NCI-H1436 (cell line): Measurements from ENCODE around the gene CELF6.
"Not testable (repeated sequence)": the region's sequence is repeated elsewhere in the genome, so short reads cannot be mapped to it uniquely, and the experiment has no call there.

ENCODE experiments used
- DNase-seq: peaks from one replicate; lab custom pipeline; 2025; lab: John Stamatoyannopoulos, UW

The CELF6 gene

DNA sequence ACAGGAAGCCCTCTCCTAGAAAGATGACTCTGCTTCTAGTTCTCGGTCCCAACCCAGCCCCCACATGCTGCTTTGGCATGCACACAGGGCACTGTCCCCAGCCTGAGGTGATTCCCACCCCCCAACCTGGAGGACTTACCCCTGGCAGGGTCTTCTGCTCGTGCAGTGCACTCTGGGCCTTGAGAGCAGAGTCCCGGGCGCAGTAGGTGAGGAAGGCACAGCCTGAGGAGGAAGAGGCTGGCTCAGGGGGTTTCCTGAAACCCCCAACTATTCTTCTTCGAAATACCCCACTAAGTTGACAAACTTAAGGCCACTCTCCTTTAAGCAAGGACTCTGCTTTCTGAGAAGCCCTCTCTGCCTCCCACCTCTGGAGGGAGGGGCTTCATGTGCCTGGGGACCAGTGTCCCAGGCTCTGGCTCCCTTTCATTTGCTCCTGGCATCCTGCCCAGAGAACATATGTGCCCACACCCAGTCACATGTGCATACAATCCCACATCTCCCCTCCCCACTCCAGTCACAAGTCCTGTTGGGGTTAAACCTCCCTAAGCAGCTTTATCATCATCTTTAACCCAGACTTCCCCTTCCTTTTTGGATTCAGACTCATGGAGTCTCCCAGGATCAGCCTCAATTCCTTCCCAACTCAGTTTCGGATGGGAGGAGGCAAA lies 4.1 kb downstream of the CELF6 start:
- DNase-seq = peak; percentile 80

GRCh38 chr15:72313881-72314280 lies 6.1 kb downstream of the CELF6 start:
- DNase-seq = no peak

DNA sequence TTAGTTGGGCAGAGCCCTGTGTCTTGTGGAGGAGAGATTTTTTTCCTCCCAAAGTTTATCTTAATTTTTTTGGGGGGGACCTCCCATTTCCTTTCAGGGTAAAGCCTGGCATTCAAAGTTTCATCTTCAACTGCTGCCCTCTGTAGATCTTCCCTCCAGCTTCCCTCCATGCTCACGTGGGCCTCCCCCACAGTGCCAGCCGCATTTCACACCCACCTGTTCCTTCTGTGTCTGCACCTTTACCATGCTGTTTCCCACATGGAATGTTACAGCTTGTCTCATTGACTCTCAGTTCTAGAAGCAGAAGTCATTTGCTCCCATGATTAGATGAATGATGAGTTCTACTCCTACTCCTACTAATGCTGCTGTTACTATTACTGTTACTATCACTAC lies 6.5 kb downstream of the CELF6 start:
- no peak for DNase-seq

DNA sequence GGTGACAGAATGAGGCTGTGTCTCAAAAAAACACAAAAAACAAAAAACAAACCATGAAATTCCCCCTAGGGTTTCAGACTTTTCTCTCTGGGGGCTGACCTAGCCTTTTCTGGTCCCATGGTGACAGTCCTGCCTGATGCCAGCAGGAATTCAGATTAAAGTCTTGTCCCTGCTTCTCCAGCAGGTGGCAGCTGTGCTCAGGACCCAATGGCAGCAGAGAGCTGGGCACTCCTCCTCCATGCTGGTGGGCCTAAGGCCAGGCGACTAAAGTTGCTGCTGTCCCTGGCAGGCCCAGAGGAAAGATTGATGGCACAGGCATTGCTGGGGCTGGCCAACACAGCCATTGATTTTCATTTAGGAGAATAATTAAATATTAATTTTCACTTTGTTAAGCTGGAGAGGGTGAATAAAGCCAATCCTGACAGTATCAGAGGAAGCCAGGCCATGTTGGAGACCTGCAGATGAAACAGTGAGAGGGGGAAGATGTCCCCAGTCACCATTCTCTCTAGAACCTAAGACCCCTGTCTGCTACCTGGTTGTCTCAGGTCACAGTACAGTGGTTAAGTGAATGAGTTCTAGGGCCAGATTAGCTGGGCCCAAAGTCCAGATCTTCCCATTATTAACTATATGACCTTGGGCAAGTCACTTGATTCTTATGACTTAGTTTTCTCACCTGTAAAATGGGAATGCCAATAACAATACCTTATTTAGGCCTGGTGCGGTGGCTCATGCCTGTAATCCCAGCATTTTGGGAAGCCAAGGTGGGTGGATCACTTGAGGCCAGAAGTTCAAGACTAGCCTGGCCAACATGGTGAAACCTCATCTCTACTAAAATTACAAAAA lies 7.1 kb downstream of the CELF6 start:
- peak; percentile 50 for DNase-seq

- no peak for DNase-seq
These were observed 12.9 kb downstream of the CELF6 start for GRCh38 chr15:72307026-72307425.

DNA sequence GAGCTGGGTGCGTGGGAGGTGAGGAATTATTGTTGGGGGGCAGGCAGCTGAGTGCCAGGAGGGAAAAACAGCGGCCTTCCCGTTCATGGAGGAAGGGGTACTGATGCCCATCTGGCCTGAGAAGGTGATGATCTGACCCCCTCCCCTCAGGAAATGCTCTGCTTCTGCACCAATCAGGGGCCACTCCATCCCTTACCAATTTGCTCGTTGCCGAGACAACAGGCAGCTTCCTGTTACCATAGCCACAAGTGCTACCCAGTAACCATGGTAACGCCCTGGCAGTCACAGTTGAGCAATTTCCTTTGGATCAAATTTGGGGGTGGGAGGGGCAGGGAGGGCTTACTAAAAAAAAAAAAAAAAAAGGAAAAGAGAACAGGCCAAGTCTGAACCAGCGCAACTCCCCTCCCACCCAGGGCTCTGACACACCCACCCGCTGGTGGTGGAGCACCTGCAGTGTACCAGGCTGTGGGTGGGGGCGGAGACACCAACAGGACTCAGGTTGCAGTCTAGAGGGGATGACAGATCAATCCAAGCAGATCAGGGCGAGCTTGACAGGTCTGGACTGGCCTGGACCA lies 13.7 kb downstream of the CELF6 start:
- peak; percentile 74 for DNase-seq

DNA sequence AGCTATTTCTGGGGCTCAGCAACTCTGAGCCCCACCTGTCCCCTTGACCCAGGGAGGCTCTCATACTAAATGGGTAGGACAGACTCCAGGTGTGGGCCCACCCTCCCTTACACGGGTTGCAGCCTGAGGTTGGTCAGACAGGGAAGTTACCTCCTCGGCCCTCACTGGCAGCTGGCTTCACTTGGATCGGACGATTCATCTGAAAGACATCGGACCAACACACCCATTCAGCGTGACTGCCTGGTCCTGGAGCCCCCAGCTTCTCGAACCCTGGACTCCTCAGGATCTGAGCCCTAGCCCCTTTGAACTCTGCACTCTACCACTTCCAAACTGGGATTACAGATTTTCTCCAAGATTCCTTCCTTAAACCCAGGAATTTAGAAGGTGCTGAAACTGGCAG lies 15.4 kb downstream of the CELF6 start:
- DNase-seq = no peak

DNA sequence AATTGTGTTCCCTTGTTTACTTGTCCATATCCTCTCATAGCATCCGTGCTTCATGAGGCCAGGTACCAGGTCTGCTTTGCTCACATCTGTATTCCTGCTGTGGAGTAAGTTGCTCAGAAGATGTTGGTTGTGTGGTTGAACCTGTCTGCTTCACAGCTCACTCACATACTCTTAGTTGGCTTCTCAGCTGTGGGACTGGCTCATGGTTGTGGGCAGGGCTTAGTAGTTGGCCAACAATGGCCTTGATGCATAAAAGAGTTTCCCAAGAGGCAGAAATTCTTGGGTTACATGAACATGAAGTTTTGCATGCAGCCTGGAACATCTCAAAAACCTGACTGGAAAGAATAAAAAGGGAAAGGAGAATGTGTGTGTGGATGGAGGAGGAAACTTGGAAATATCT lies 17.0 kb downstream of the CELF6 start:
- DNase-seq = no peak

- no peak for DNase-seq
These were observed 30.2 kb downstream of the CELF6 start for GRCh38 chr15:72289597-72290325.

- no peak for DNase-seq
These were observed 31.0 kb downstream of the CELF6 start for GRCh38 chr15:72288796-72289596.

DNA sequence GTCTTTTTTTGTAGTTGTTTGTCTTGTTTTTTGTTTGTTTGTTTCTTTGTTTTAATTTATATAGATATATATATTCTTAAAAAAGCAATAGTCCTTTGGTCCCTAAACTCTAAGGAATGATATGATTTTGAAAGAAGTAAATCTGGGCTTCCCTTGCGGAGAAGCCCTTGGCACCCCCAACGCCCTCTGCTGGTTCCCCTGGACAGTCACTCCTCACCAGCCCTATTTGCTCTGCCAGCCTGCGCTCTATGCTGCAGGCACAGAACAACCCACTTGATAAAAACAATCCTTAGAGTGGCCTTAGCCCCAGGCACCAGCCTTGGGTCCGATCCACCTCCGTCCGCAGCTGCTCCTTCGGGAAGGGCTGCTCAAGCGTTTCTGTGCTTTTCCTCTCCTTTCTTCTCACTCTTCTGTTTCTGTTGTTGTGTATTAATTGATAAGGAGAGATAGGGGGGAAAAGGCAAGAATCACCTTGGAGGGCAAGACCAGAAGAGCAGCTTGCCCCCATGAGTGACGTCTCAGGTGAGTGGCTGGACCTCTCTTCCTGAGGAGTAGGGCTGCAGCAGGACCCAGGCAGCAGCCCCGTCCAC lies 33.9 kb downstream of the CELF6 start:
- DNase-seq = no peak

DNA sequence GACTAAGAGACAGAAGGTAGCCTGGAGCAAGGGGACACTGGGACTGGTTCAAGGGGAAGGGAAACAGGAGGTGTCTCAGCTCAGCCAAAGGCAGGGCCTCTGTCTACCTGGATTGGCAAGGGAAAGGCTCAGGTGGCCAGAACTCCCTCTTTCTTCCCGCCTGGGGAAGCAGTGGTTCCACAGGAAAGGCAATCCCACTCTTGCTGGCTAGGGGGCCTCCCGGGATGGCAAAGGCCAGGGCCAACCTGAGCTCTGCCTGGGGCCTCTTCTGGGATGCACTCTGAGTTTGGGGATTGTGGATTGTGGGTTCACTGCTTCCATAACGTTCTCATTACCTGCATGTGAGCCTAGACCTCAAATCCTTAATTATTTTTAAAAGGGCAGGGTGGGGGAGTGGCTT lies 34.6 kb downstream of the CELF6 start:
- DNase-seq = no peak

- DNase-seq = no peak
These were observed 35.2 kb downstream of the CELF6 start for GRCh38 chr15:72284781-72285180.

DNA sequence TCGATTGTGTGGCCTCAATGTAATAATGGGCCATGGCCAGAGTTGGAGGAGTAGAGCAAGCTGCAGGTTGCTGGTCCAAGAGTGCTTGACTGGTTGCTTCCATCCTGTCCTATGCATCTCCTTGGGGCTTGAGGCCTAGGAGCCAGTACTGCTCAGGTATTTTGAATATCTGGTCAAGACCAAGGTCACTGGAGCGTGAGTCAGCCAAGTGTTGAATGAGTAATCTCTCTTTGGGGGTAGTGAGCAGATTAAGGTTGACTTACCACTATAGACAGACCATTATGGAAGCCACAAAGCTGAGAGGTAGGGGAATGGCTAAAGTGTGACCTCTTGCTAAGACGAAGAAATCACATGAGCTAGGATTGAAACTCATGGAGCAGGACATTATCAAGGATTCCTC lies 38.2 kb downstream of the CELF6 start:
- DNase-seq = no peak

DNA sequence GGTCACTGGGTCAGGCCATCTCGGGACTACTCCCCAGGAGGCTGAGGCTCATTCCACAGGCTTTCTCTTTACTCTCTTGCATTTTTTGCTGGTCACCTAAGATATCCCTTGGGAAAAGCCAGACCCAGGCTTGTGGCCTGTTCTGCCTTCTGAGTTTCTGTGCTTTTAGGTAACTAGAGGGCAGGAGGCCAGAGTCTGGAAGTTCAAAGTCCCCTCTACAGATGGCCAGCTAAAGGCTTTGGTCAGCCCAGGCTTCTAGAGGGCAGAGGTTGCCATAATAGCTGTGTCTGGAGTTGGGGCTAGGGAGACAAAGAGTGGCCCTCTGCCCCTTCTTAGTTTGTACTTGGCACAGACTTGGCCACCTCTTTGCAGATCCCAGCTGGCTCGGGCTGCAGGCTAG lies 39.2 kb downstream of the CELF6 start:
- DNase-seq = no peak

- no peak for DNase-seq
These were observed 41.2 kb downstream of the CELF6 start for GRCh38 chr15:72278737-72279136.

DNA sequence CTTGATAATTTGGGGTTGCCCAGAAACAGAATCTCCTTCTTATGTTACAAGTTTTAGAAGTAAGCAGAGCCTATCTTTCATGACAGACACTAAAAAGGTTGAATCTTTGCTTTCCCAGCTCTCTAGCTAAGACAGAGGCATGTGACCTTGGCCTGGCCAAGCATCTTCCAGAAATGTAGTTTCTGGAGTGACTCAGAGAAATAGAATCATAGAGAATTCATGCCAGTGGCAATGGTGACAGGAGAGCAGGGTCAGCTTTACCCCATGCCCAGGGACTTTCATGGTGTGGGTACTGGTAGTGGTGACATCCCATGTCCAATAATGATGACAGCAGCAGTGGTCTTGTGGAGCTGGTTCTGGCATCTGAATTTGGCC lies 43.6 kb downstream of the CELF6 start:
- DNase-seq = no peak

- DNase-seq = not testable (repeated sequence)
These were observed 44.2 kb downstream of the CELF6 start for GRCh38 chr15:72275635-72276325.

DNA sequence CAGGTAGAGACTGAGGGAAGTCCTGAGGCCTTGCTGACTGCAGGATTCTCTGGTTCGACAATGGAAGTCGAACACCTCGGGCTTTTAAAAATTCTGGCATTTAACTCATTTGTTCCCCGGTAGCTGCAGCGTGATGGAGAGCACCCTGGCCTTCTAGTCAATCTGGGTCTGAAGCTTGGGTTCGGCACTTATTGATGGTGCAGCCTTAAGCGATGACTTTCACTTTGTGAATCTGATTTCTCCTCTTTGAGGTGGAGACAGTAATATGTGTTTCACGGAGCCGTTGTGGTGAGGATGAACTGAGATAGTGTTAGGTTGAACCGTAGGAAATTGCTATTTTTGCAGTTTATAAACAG lies 47.0 kb downstream of the CELF6 start:
- no peak for DNase-seq

DNA sequence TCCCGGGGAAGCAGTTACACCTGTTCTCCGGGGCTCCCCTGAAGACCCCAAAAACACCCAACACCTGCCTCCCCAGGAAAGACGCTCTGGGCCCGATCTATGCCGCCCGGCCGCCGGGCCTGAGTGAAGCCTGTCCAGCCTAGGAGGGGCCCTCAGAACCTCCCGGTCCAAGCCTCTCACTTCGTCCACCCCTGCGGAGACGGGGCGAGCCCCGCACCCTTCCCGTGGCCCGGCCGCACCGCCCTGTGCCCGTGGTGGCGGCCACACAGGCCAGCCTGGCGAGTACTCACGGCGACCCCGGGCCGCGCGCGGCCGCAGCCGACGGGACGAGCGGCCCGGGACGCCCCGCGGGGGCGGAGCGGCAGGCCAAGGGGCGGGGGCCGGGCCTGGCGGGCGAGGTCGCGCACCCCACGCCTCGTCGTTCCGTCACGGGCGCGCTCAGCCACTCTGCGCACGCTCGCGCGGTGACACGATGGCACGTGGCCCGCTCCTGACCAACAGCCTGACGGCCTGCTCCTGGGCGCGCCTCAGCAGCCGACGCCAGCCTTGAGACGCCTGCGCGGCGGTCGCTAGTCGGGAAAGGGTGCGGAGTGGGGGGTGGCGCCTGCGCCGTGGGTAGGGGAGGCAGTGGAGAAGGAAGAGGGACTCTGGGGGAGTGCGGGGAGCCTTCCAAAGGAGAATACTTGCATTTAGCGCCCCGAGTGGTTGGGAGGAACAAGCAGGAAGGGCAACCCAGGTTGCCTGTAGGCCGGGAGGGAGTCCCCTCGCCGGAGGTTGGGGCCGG lies 47.6 kb downstream of the CELF6 start, which contains the start of gene PARP6:
Gene PARP6 (minus strand): TSS at position 342 of the 784 bp plus-strand sequence. CDS start 5,077 bp downstream, outside the sequence.
- peak; percentile 96 for DNase-seq
